ENCODE results near the gene NFATC2. TPM values are rescaled to one million over a fixed set of nuclear protein-coding genes. Genes with fewer than 3 reads are reported as not detected.

The NFATC2 gene
- total RNA-seq (1 to 10 TPM in 8 of 9 donors, under 1 TPM in 1; 0.61 to 7.7 (median 4.9) TPM), polyA plus RNA-seq (1 to 10 TPM; 1.9 to 2.3 (median 2.1) TPM)
- long read RNA-seq, donor 1 = 0 reads
- long read RNA-seq, donor 2 = 0 reads
- long read RNA-seq, donor 3 = 0 reads
- long read RNA-seq, donor 4 = 0 reads
- long read RNA-seq, donor 5, partial matches to known transcripts = 1 of 3 reads
- long read RNA-seq, donor 5, other reads (novel, unspliced or antisense) = 2 of 3 reads
- long read RNA-seq, donor 6 = 0 reads
- long read RNA-seq, donor 7 = 0 reads
- long read RNA-seq, donor 8 = 0 reads
- long read RNA-seq, donor 9 = 0 reads
- long read RNA-seq, donor 10 = 0 reads

DNA sequence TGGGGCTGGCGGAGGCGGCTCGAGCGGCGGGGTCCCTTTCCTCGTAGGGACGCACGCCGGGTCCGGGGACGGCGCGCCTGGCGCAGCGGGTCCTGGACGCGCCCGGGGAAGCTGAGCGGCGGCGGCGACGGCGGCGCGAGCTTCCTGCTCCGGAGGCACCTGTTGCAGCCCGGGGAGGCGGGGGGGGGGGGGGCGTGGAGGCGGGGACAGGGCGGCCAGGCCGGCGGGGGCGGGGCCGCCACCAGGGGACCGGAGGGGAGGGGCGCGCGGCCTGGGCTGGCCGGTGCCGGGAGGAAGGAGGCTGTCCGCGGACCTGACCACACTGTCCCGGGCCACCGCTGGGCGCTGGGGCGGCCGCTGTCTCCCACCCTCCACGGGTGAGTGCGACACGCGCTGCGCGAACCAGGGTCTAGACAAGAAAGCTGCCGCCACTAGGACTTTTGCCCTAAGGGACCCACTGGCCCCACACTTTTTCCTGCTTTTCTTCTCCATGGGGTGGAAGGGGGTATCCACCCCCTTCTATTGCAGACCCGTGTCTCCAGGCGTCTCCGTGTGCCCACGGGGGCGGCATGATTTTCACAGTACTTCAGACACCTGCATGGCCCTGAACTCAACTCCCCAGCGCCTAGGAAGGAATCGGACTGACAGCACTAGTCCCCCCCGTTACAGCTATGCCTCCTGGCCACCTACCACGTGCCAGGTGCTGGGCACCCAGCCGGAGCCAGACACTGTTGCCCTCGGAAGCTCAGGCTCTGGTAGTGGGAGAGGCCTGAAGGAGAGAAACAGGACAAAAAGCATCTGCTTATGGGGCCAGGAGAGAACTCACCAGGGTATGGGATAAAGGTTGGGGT is at the start of gene NFATC2:
Gene NFATC2 (minus strand): TSS at position 149 of the 851 bp plus-strand sequence. CDS start 220 bp downstream, outside the sequence.
- DNase-seq = peak in 4 of 7 donors; percentile 23 to 50 (median 38)
- intact Hi-C loops (cut with DNase I) = no loop called here
- TF ChIP-seq, protein P1, sequence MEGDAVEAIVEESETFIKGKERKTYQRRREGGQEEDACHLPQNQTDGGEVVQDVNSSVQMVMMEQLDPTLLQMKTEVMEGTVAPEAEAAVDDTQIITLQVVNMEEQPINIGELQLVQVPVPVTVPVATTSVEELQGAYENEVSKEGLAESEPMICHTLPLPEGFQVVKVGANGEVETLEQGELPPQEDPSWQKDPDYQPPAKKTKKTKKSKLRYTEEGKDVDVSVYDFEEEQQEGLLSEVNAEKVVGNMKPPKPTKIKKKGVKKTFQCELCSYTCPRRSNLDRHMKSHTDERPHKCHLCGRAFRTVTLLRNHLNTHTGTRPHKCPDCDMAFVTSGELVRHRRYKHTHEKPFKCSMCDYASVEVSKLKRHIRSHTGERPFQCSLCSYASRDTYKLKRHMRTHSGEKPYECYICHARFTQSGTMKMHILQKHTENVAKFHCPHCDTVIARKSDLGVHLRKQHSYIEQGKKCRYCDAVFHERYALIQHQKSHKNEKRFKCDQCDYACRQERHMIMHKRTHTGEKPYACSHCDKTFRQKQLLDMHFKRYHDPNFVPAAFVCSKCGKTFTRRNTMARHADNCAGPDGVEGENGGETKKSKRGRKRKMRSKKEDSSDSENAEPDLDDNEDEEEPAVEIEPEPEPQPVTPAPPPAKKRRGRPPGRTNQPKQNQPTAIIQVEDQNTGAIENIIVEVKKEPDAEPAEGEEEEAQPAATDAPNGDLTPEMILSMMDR (IDR thresholded peaks at IDR 0.05) = no peak

DNA sequence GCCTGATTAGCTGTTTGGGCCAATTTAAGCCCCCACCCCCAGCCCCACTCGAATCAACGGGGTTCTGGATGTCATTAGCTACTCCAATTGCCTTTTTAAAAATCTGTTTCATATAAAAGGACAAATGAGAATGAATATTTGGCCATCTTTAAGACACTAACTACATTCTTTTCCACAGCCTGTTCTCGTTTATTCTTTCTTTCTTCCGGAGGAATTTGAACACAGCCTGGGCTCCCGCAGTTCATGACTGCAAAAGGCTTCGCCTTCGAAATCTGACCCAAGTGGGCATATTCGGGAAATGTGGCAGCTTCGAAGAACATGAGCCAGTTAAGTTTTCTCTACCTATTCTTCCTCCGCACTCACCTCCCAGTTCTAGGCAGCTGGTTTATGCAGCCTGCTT is 49.4 kb upstream of the NFATC2 start:
- no peak overlapping the region for H3K27ac ChIP-seq
- no peak overlapping the region for H3K4me3 ChIP-seq
- H3K4me1 ChIP-seq (replicated peaks in 1 of 2) = no peaks in the 10 kb centered on the region
- H3K9me3 ChIP-seq (replicated peaks in 1 of 3) = no peaks in the 10 kb centered on the region
- intact Hi-C loops (cut with DNase I) = loop anchor here in 1 of 2 donors (10.0 kb wide), 1 partner anchor 597 kb away; no protein-coding TSS in a partner anchor
- TF ChIP-seq, protein P1 (IDR thresholded peaks at IDR 0.05) = no peak
- TF ChIP-seq POLR2A (IDR thresholded peaks at IDR 0.05) = no peak
- DNase-seq = no peak
- H3K27me3 ChIP-seq = no peaks in the 10 kb centered on the region
- 87 to 94% (median 92%) methylated on average over 10 of the region's 10 CpGs for WGBS, 4 donors
- no peaks in the 10 kb centered on the region for H3K36me3 ChIP-seq (replicated peaks in 1 of 2)

More for the DNA sequence above, at the start of gene NFATC2:
- peaks cover 4 to 7% of the 10 kb centered on the region in 2 donors for H3K4me1 ChIP-seq (replicated peaks in 1 of 2)
- no peaks in the 10 kb centered on the region for H3K9me3 ChIP-seq (replicated peaks in 1 of 3)
- 4 to 25% (median 15%) methylated on average over 10 to 64 of the region's 67 CpGs for WGBS, 4 donors
- peak within 1 kb of the TSS in 1 of 4 donors; percentile 53 for H3K4me3 ChIP-seq
- H3K27ac ChIP-seq = peak within 1 kb of the TSS in 4 of 5 donors; percentile 6 to 72 (median 46)
- H3K36me3 ChIP-seq (replicated peaks in 1 of 2) = no peaks in the 10 kb centered on the region
- H3K27me3 ChIP-seq = no peaks in the 10 kb centered on the region

DNA sequence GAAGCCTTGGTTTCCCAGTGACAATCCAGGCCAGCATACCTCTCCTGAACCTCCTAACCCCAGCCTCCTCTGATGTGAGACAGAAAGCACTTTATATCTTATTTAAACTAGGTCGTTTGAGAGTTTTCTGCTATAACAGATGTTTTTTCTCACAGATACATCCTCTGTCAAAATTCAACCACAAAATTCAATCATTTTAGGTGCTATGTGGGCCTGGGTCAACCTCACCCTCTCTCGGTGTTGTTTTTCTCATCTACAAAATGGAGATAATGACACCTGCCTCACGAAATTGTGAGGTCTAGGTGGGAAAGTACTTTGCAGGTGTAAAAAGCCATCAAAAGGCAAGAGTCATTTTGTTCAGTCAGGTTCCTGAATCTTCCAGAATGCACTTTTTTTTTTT is 46.2 kb upstream of the NFATC2 start:
- no peaks in the 10 kb centered on the region for H3K27me3 ChIP-seq
- DNase-seq = no peak
- no peaks in the 10 kb centered on the region for H3K9me3 ChIP-seq (replicated peaks in 1 of 3)
- intact Hi-C loops (cut with DNase I) = no loop called here
- WGBS, 4 donors = 61 to 72% (median 70%) methylated on average over 3 of the region's 3 CpGs
- no peak overlapping the region for H3K27ac ChIP-seq
- H3K4me3 ChIP-seq = no peak overlapping the region
- TF ChIP-seq, protein P1 (IDR thresholded peaks at IDR 0.05) = no peak
- no peak for TF ChIP-seq POLR2A (IDR thresholded peaks at IDR 0.05)
- H3K4me1 ChIP-seq (replicated peaks in 1 of 2) = no peaks in the 10 kb centered on the region
- no peaks in the 10 kb centered on the region for H3K36me3 ChIP-seq (replicated peaks in 1 of 2)

DNA sequence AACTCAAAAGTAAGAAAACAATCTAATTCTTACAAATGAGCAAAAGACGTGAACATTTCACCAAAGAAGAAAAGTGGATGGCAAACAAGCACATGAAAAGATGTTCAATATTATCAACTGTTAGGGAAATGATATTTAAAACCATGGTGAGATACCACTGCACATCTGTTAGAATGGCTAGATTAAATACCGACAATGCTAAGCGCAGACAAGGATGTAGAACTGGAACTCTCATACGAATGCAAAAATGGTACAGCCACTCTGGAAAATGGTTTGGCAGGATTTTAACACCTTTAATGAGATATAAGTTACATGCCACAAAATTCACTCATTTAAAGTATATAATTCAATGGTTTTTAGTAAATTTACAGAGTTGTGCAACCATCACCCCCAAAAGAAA is 44.6 kb upstream of the NFATC2 start:
- no peaks in the 10 kb centered on the region for H3K27me3 ChIP-seq
- H3K27ac ChIP-seq = no peak overlapping the region
- WGBS, 4 donors = 89 to 96% (median 94%) methylated on average over 4 of the region's 4 CpGs
- H3K4me1 ChIP-seq (replicated peaks in 1 of 2) = no peaks in the 10 kb centered on the region
- no peak for DNase-seq
- no peaks in the 10 kb centered on the region for H3K36me3 ChIP-seq (replicated peaks in 1 of 2)
- intact Hi-C loops (cut with DNase I) = no loop called here
- H3K4me3 ChIP-seq = no peak overlapping the region
- H3K9me3 ChIP-seq (replicated peaks in 1 of 3) = no peaks in the 10 kb centered on the region
- TF ChIP-seq POLR2A (IDR thresholded peaks at IDR 0.05) = no peak
- TF ChIP-seq, protein P1 (IDR thresholded peaks at IDR 0.05) = no peak
